HG02763 (cell line): ENCODE data around the gene SLC25A40.

Experiments used
- ATAC-seq: cut with Tn5 transposase; IDR thresholded peaks from one replicate; pipeline ENCODE4 v1.9.1; 2021; ENCODE audit warnings: mild to moderate bottlenecking, moderate library complexity; ENCODE audit not compliant: unreplicated experiment

Gene SLC25A40

GRCh38 chr7:87785368-87785995 lies 90.7 kb downstream of the SLC25A40 start:
- ATAC-seq: no peak

- ATAC-seq: no peak
These were observed 91.7 kb downstream of the SLC25A40 start for GRCh38 chr7:87784424-87784823.
